ENCODE results near the gene CROT.
A peak's percentile ranks its signal among the peaks of the same experiment; 100 is the strongest.

Gene CROT

GRCh38 chr7:87416682-87417587 lies 71.5 kb downstream of the CROT start:
- DNase-seq: peak; percentile 8 to 70

- no peak for DNase-seq
Observed at GRCh38 chr7:87420173-87420572, 74.7 kb downstream of the CROT start.

- DNase-seq: no peak
Observed at GRCh38 chr7:87424075-87424474, 78.6 kb downstream of the CROT start.

GRCh38 chr7:87426160-87426559 lies 80.7 kb downstream of the CROT start:
- no peak for DNase-seq

GRCh38 chr7:87427288-87427687 lies 81.8 kb downstream of the CROT start:
- DNase-seq: no peak

- DNase-seq: no peak
Observed at GRCh38 chr7:87432536-87432935, 87.1 kb downstream of the CROT start.

GRCh38 chr7:87435546-87435945 lies 90.1 kb downstream of the CROT start:
- DNase-seq: no peak

- no peak for DNase-seq
Observed at GRCh38 chr7:87445897-87446296, 100.4 kb downstream of the CROT start.

- no peak for DNase-seq
Observed at GRCh38 chr7:87447116-87447635, 101.7 kb downstream of the CROT start.

- DNase-seq: peak in 1 of 2 donors; percentile 2
Observed at GRCh38 chr7:87448388-87448787, 102.9 kb downstream of the CROT start.

Measured in hippocampal formation (tissue), 2 donors.